SK-N-SH (cell line): ENCODE measurements around the gene MRAP2.

Experiments
- GABPA ChIP-seq: IDR thresholded peaks from 2 replicates; pipeline ENCODE4 v1.4.0; 2012; ENCODE audit warnings: low read depth, mild to moderate bottlenecking
- JUND ChIP-seq: IDR thresholded peaks from 2 replicates; pipeline ENCODE4 v1.4.0; 2012
- RFX5 ChIP-seq: IDR thresholded peaks from 2 replicates; pipeline ENCODE4 v1.6.1; 2012; ENCODE audit warnings: mild to moderate bottlenecking, improper control_type of control experiment, low read length
- TCF12 ChIP-seq: IDR thresholded peaks from 2 replicates; pipeline ENCODE4 v1.4.0; 2012
- TF ChIP-seq, protein P1 (sequence below): fragments of 200-600 bp; sonication (generic); IDR thresholded peaks from 2 replicates; pipeline ENCODE4 v1.6.1; 2017; ENCODE audit warnings: antibody characterized with exemption, mild to moderate bottlenecking, moderate library complexity
- TF ChIP-seq, protein P2 (sequence below): IDR thresholded peaks from 2 replicates; pipeline ENCODE4; 2012
- TF ChIP-seq, protein P3 (sequence below): fragments of 150-350 bp; IDR thresholded peaks from 2 replicates; pipeline ENCODE4 v1.6.1; 2017; ENCODE audit warnings: antibody characterized with exemption, low read length, low read depth, borderline replicate concordance

DNA sequence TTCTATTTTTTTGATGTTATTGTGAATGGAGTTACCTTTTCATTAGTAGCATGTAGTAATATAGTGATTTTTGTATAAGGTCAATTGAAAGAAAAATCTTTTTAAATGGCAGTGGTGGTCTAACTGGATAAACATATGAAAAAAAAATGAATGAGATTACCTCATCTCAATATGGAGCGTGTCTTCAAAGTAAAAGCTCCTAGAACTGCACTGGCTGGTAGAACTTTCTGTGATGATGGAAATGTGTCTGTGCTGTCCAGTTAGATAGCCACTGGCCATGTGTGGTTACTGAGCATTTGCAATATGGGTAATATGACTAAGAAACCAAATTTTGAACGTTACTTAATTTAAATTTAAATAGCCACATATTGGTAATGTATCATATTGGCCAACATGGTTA is 44.1 kb downstream of the MRAP2 start:
- TF ChIP-seq, protein P1, sequence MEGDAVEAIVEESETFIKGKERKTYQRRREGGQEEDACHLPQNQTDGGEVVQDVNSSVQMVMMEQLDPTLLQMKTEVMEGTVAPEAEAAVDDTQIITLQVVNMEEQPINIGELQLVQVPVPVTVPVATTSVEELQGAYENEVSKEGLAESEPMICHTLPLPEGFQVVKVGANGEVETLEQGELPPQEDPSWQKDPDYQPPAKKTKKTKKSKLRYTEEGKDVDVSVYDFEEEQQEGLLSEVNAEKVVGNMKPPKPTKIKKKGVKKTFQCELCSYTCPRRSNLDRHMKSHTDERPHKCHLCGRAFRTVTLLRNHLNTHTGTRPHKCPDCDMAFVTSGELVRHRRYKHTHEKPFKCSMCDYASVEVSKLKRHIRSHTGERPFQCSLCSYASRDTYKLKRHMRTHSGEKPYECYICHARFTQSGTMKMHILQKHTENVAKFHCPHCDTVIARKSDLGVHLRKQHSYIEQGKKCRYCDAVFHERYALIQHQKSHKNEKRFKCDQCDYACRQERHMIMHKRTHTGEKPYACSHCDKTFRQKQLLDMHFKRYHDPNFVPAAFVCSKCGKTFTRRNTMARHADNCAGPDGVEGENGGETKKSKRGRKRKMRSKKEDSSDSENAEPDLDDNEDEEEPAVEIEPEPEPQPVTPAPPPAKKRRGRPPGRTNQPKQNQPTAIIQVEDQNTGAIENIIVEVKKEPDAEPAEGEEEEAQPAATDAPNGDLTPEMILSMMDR: no peak
- TF ChIP-seq JUND: no peak
- no peak for TF ChIP-seq GABPA
- TF ChIP-seq RFX5: no peak
- TF ChIP-seq TCF12: no peak
- TF ChIP-seq, protein P2, sequence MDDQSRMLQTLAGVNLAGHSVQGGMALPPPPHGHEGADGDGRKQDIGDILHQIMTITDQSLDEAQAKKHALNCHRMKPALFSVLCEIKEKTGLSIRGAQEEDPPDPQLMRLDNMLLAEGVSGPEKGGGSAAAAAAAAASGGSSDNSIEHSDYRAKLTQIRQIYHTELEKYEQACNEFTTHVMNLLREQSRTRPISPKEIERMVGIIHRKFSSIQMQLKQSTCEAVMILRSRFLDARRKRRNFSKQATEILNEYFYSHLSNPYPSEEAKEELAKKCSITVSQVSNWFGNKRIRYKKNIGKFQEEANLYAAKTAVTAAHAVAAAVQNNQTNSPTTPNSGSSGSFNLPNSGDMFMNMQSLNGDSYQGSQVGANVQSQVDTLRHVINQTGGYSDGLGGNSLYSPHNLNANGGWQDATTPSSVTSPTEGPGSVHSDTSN: no peak
- TF ChIP-seq, protein P3, sequence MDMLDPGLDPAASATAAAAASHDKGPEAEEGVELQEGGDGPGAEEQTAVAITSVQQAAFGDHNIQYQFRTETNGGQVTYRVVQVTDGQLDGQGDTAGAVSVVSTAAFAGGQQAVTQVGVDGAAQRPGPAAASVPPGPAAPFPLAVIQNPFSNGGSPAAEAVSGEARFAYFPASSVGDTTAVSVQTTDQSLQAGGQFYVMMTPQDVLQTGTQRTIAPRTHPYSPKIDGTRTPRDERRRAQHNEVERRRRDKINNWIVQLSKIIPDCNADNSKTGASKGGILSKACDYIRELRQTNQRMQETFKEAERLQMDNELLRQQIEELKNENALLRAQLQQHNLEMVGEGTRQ: no peak
